ENCODE measurements around the gene GLIS2. TPM values are rescaled to one million over a fixed set of nuclear protein-coding genes. Genes with fewer than 3 reads are reported as not detected.

GLIS2 gene
- total RNA-seq, 8 experiments from 2014 or later, result 2.7 to 10.2 (median 7.5) TPM

DNA sequence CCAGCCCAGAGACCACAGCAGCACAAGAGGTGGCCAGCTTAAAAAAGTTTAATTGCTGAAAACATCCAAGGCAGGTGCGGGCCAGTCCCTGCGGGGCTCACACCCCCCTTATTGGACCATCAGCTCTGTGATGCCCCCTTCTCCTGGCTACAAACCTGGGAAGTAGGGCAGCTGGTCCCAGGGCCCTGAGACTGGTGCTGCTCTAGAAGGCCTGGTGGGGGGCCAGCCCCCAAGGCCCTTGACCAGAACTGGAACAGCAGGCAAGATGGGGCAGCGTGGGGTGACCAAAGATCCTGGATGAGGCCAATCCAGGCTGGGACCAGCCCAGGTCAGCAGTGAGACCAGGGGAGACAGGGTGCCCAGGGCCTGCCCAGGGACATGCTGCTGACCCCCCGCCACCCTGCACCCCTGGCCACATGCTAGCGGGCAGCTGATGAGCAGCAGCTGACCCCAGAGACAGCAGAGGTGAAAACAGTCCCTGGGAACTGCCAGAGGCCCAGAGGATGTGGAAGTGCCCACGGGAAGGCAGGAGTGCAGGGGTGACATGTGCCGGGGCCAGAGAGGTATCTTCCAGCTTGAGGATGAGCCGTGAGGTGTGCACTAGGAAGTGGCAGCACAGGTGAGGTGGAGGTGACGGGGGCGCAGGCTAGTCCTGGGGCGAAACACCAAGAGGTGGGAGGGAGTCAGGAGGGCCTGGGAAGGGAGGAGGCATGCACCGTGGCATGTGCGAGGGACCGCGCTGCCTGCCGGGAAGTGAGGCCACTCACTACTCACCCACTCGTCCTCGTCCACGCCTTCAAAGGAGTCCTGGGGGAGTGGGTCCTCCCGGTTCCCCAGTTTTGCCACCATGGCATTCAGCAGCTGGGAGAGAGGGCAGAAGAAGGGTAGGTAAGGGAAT, 38.9 kb downstream of the GLIS2 start:
- H3K27ac ChIP-seq, result no peak overlapping the region
- WGBS, 10 experiments, result 80 to 100% (median 85%) methylated on average over 2 to 6 of the region's 20 CpGs; no CpG with 5 or more reads in 5 of the 10 experiments
- in situ Hi-C loops (cut with MboI; ENCODE audit: low pct_unique_long_range_greater_than_20kb in 2 of 9, low sequenced_read_pairs in 9 of 9, unreplicated experiment in 9 of 9), result loop anchor here in 3 of 9 experiments (5.0 to 10.0 kb wide), 3 partner anchors 43 to 60 kb away; partner anchors contain the start of gene CORO7 (in 1 of the 3)
- no peak overlapping the region for H3K4me3 ChIP-seq
- no peak for ATAC-seq (replicated peaks in 6 of 8)
- H3K4me1 ChIP-seq (replicated peaks in 1 of 2), result peaks cover 11 to 13% of the 10 kb centered on the region in 2 donors

DNA sequence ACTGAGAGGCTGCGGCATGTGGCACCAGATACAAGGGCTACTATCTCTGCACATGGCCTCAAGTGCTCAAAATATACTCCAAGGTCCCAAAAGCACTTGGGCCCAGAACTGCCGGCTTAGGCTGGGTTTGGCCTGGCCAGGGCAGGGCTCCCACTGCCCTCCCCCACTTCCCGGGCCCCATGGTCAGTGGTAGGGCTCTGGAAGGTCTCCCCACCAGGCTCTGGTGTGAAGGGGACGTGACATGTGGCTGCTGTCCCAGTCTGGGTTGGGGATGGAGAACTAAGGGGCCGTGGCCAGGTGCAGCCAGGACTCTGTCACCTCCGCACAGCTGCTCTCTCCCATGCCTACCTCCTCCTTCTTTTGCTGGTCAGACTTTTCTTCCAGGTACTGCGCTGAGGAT, 41.0 kb downstream of the GLIS2 start:
- WGBS, 10 experiments, result 48 to 100% (median 71%) methylated on average over 1 to 4 of the region's 7 CpGs; no CpG with 5 or more reads in 6 of the 10 experiments
- H3K27ac ChIP-seq, result no peak overlapping the region
- in situ Hi-C loops (cut with MboI; ENCODE audit: low pct_unique_long_range_greater_than_20kb in 2 of 9, low sequenced_read_pairs in 9 of 9, unreplicated experiment in 9 of 9), result loop anchor here in 3 of 9 experiments (5.0 to 10.0 kb wide), 3 partner anchors 40 to 58 kb away; partner anchors contain the start of gene CORO7 (in 1 of the 3)
- H3K4me3 ChIP-seq, result no peak overlapping the region
- peaks cover 2 to 3% of the 10 kb centered on the region in 2 donors for H3K4me1 ChIP-seq (replicated peaks in 1 of 2)
- no peak for ATAC-seq (replicated peaks in 6 of 8)

DNA sequence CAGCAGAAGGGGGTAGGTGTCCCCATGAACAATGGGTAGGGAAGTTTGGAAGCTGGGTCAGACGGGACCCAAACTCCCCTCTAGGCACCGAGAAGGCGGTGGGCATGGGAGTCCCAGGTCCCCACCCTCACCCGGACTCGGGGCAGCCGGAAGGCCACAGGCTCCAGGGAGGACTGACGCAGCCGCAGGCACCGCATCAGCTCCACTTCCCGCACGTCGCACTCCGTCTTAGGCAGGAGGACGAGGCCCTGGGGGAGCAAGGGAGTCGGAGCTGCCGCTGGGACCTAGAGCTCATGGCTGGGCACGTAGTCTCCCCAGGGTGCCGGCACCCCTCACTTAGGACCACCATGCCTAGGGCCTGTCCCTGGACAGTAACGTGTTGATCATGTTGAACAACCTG, 42.4 kb downstream of the GLIS2 start:
- no peak overlapping the region for H3K27ac ChIP-seq
- in situ Hi-C loops (cut with MboI; ENCODE audit: low pct_unique_long_range_greater_than_20kb in 2 of 9, low sequenced_read_pairs in 9 of 9, unreplicated experiment in 9 of 9), result loop anchor here in 3 of 9 experiments (5.0 to 10.0 kb wide), 3 partner anchors 39 to 57 kb away; partner anchors contain the start of gene CORO7 (in 1 of the 3)
- ATAC-seq (replicated peaks in 6 of 8), result no peak
- peaks cover 0 to 2% of the 10 kb centered on the region in 2 donors for H3K4me1 ChIP-seq (replicated peaks in 1 of 2)
- WGBS, 10 experiments, result 67 to 86% (median 83%) methylated on average over 1 of the region's 19 CpGs; no CpG with 5 or more reads in 7 of the 10 experiments
- no peak overlapping the region for H3K4me3 ChIP-seq

DNA sequence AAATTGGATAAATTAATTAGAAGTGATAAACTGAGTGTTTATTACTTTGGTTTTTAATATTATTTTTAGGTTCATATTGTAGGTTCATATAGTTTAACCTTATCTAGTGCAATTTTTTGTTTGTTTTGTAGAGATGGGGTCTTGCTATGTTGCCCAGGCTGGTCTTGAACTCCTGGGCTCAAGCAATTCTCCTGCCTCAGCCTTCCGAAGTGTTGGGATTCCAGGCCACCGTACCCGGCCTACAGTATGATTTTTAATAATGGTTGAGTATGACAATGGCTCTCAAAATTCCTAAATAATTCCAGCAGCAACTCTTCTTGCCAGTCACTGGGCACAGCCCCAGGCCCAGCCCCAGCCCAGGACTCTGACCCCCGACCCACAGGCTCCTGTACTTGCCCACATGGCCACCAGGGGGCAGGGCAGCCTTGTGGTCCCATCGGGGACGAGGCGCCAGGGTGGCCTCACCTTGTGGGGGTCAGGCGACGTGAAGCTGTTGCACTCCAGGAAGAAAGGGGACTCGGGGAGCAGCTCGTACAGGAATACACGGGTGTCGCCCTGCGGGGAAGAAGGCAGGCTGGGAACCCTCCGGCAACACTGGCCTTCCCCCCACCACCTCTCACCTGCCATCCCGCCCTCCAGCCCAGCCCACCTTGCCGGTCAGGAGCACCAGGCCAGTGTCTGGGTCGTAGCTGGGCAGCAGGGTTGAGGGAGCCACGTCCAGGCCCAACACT, 43.1 kb downstream of the GLIS2 start:
- in situ Hi-C loops (cut with MboI; ENCODE audit: low pct_unique_long_range_greater_than_20kb in 2 of 9, low sequenced_read_pairs in 9 of 9, unreplicated experiment in 9 of 9), result loop anchor here in 3 of 9 experiments (5.0 to 10.0 kb wide), 3 partner anchors 38 to 56 kb away; partner anchors contain the start of gene CORO7 (in 1 of the 3)
- Histone ChIP-seq H3K27ac (no peak overlapping the region), H3K4me1 (replicated peaks in 1 of 2) (peaks cover 0 to 2% of the 10 kb centered on the region in 2 donors), H3K4me3 (no peak overlapping the region)
- peak; percentile 28 to 87 (median 62) for ATAC-seq (replicated peaks in 6 of 8)
- WGBS, 10 experiments, result 33 to 100% (median 58%) methylated on average over 1 to 11 of the region's 19 CpGs; no CpG with 5 or more reads in 3 of the 10 experiments

DNA sequence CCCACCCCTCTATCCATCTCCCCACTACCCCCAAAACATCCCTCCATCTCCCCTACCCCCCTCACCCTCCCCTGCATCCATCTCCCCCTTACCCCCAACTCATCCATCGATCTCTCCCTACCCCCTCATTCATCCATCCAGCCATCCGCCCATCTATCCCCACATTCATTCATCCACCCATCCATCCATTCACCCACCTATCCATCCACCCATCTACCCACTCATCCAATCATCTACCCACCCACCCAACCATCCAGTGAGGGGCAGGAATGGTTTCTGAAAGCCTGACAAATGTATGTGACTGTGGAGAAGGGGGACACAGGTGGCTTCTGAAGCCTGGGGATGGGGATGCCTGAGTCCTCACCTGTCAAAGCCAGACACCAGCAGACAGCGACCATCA, 44.0 kb downstream of the GLIS2 start:
- no peak overlapping the region for H3K27ac ChIP-seq
- 100% methylated on average over 1 of the region's 3 CpGs; no CpG with 5 or more reads in 9 of the 10 experiments for WGBS, 10 experiments
- peaks cover 0 to 2% of the 10 kb centered on the region in 2 donors for H3K4me1 ChIP-seq (replicated peaks in 1 of 2)
- in situ Hi-C loops (cut with MboI; ENCODE audit: low pct_unique_long_range_greater_than_20kb in 2 of 9, low sequenced_read_pairs in 9 of 9, unreplicated experiment in 9 of 9), result loop anchor here in 3 of 9 experiments (5.0 to 10.0 kb wide), 3 partner anchors 37 to 55 kb away; partner anchors contain the start of gene CORO7 (in 1 of the 3)
- ATAC-seq (replicated peaks in 6 of 8), result no peak
- H3K4me3 ChIP-seq, result no peak overlapping the region

DNA sequence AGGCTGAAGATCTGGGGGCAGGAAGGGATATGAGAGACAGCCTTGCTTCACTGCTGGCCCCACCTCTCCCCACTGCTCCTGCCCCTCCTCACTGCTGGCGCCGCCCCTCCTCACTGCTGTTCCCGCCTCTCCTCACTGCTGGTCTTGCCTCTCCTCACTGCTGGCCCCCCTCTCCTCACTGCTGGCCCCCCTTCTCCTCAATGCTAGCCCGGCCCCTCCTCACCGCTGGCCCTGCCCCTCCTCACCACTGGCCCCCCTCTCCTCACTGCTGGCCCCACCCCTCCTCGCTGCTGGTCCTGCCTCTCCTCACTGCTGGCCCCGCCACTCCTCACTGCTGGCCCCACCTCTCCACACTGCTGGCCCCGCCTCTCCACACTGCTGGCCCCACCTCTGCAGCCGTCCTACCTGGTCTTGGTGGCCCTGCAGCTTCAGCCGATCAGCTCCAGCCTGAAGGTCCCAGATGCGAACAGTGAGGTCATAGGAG, 44.7 kb downstream of the GLIS2 start:
- WGBS, 10 experiments, result 68% methylated on average over 4 of the region's 11 CpGs; no CpG with 5 or more reads in 9 of the 10 experiments
- Histone ChIP-seq H3K27ac (no peak overlapping the region), H3K4me1 (replicated peaks in 1 of 2) (peaks cover 0 to 2% of the 10 kb centered on the region in 2 donors), H3K4me3 (no peak overlapping the region)
- ATAC-seq (replicated peaks in 6 of 8), result peak; percentile 10 to 73 (median 26)
- in situ Hi-C loops (cut with MboI; ENCODE audit: low pct_unique_long_range_greater_than_20kb in 2 of 9, low sequenced_read_pairs in 9 of 9, unreplicated experiment in 9 of 9), result no loop called here

DNA sequence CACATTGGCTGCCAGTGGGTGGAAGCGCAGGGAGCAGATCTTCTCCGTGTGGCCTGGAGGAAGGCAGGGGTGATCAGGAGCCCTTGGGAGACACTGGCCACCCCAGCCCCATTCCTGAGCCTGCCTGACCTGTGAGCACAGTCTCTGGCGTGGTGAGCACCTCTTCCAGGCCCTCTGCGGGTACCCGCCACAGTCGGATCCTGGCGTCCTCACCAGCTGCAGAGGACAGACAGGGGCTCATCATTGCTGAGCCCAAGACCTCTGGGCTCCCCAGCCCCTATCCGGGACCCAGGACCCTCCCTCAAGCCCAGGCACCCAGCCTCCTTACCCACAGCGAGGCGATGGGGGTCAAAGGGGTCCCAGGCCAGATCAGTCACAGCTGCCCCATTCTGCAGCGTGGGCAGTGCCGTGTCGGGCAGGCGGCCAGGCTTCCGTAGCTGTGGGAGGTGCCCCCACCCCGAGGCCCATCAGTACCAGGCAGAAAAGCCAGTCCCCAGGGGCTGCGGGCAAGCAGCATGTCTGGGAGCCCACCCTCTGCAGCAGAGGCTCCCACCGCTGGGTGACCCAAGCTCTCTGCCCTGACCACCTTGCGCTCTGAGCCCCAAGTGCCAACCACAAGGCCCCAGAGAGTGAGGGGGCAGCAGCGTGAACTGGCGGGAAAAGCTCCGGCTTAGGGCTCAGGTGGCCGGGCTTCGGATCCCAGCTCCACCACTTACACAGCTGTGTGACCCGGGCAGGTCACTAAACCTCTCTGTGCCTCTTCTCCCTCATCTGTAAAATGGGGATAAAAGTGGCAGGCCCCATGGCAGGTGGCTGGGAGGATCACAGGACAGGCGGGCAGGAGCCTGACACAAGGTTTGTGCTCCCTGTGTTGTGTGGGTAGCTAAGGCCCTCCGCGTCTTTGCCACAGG, 45.4 kb downstream of the GLIS2 start:
- in situ Hi-C loops (cut with MboI; ENCODE audit: low pct_unique_long_range_greater_than_20kb in 2 of 9, low sequenced_read_pairs in 9 of 9, unreplicated experiment in 9 of 9), result no loop called here
- no peak overlapping the region for H3K4me3 ChIP-seq
- H3K27ac ChIP-seq, result no peak overlapping the region
- no peak for ATAC-seq (replicated peaks in 6 of 8)
- 80 to 100% (median 91%) methylated on average over 1 to 18 of the region's 28 CpGs; no CpG with 5 or more reads in 4 of the 10 experiments for WGBS, 10 experiments
- H3K4me1 ChIP-seq (replicated peaks in 1 of 2), result peaks cover 0 to 2% of the 10 kb centered on the region in 2 donors

DNA sequence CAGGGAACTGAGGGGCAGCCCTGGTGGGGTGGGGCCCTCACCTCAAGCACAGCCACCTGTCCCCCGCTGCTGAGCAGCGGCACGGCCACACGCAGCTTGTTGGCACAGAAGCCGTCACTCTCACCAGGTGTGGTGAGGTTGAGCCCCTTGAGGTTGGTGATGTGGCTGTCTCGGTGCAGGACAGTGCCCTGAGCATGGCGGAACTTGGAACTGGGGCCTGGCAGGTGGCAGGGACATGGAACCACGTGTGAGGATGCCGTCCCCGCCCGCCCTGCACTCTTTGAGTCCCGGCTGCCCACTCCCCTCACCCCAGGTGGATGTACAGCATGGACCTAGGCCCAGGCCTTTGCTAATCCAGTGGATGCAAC, 46.1 kb downstream of the GLIS2 start:
- no peak overlapping the region for H3K27ac ChIP-seq

DNA sequence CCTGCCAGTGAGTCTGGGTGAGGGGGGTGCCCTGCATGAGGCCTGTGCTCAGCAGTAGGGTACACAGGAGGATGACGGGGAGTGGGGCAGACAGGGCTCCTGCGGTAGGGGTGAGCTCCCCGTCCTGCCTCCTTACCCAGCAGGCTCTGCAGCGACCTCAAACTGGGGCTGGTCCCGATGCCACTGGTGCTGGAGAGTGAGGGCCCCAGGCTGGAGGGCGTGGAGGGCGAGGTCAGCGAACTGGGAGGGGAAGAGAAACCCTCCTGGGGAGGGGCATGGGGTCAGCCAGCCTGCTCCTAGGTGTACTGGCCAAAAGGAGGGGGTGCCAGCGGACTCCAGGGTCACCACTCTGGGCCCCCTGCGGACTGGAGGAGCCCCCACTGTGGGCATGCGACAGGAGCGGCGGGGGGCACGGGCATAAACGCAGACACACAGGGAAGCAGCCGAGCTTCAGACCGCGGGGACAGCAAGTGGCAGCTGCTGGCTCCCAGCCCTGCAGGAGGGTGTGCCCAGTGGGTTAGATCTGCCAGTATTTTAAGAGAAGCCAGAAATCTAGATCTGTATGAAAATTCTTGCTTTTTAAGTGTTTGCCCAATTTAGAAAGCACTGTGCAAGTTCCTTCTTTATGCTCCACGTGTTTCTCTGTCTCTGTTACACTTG, 46.7 kb downstream of the GLIS2 start:
- no peak for ATAC-seq (replicated peaks in 6 of 8)
- peaks cover 0 to 2% of the 10 kb centered on the region in 2 donors for H3K4me1 ChIP-seq (replicated peaks in 1 of 2)
- no peak overlapping the region for H3K27ac ChIP-seq
- in situ Hi-C loops (cut with MboI; ENCODE audit: low pct_unique_long_range_greater_than_20kb in 2 of 9, low sequenced_read_pairs in 9 of 9, unreplicated experiment in 9 of 9), result no loop called here
- H3K4me3 ChIP-seq, result no peak overlapping the region
- WGBS, 10 experiments, result 40 to 80% (median 71%) methylated on average over 1 to 3 of the region's 19 CpGs; no CpG with 5 or more reads in 5 of the 10 experiments

More for the DNA sequence above, 46.1 kb downstream of the GLIS2 start:
- H3K4me3 ChIP-seq, result no peak overlapping the region
- in situ Hi-C loops (cut with MboI; ENCODE audit: low pct_unique_long_range_greater_than_20kb in 2 of 9, low sequenced_read_pairs in 9 of 9, unreplicated experiment in 9 of 9), result no loop called here
- H3K4me1 ChIP-seq (replicated peaks in 1 of 2), result peaks cover 0 to 2% of the 10 kb centered on the region in 2 donors
- WGBS, 10 experiments, result no CpG with 5 or more reads among the region's 12 CpGs
- ATAC-seq (replicated peaks in 6 of 8), result no peak

DNA sequence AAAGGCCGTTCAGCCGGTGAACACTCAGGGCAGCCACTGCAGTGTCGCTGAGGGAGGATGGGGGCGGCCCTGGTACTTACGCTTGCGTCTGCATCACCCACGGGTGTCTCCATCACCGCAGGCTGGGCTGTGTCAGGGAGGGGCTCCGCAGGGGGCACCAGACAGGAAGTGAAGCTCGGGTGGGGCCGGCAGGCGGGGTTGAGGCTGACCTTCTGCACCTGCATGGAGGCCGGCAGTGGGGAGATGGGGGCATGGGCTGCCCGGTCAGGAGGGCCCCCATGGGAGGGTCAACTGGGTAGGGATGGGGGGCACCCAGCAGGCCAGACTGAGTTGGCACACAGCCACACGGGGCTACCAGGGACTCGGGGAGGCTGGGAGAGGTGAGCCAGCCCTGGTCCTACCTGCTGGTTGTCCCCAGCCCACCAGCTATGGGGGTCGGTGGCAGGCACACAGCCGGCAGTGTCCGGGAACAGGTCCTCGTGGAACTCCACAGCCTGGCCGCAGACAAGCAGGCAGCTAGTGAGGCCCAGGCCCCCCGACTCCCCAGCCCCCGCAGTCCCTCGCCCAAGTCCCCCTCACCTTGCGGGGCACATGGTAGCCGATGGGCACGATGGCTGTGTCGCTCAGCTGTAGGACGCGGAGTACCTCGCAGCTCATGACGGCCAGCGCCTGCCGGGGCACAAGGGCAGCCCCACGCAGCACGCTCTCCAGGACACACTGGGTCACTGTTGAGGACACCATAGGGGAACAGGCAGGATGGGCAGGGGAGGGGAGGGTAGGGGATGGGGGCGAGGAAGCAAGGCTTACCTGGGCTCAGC, 48.5 kb downstream of the GLIS2 start:
- in situ Hi-C loops (cut with MboI; ENCODE audit: low pct_unique_long_range_greater_than_20kb in 2 of 9, low sequenced_read_pairs in 9 of 9, unreplicated experiment in 9 of 9), result no loop called here
- H3K27ac ChIP-seq, result no peak overlapping the region
- H3K4me3 ChIP-seq, result no peak overlapping the region
- WGBS, 10 experiments, result 80% methylated on average over 1 of the region's 37 CpGs; no CpG with 5 or more reads in 9 of the 10 experiments
- H3K4me1 ChIP-seq (replicated peaks in 1 of 2), result no peaks in the 10 kb centered on the region
- no peak for ATAC-seq (replicated peaks in 6 of 8)

DNA sequence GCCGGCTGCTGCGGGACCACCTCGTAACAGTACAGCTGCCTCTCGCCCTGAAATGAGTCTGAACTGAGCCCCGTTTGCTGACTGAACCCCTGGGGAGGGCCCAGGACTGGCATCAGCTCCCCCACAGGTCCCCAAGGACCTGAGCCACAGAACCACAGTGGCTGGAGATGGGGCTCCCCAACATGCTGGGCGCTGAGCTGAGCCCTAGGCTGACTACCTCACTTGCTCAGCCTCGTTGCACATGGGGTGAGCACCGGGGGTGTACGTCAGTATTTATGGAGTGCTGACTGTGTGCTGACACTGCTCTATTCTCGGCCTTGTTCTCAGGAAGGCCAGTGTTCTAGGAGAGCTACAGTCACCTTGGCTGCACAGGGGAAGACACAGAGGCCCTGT, 49.1 kb downstream of the GLIS2 start:
- H3K4me3 ChIP-seq, result no peak overlapping the region
- ATAC-seq (replicated peaks in 6 of 8), result no peak
- H3K27ac ChIP-seq, result no peak overlapping the region
- no peaks in the 10 kb centered on the region for H3K4me1 ChIP-seq (replicated peaks in 1 of 2)
- WGBS, 10 experiments, result 69 to 100% (median 90%) methylated on average over 1 to 3 of the region's 10 CpGs; no CpG with 5 or more reads in 6 of the 10 experiments
- in situ Hi-C loops (cut with MboI; ENCODE audit: low pct_unique_long_range_greater_than_20kb in 2 of 9, low sequenced_read_pairs in 9 of 9, unreplicated experiment in 9 of 9), result no loop called here

Data from motor neuron (in vitro differentiated cells).